GM19324 (cell line): ENCODE measurements around the gene ARPC2.

Source experiments
- ATAC-seq: cut with Tn5 transposase; IDR thresholded peaks from one replicate; pipeline ENCODE4 v1.9.1; 2021; ENCODE audit warnings: mild to moderate bottlenecking, moderate library complexity; ENCODE audit not compliant: unreplicated experiment, low FRiP score

ARPC2 gene

DNA sequence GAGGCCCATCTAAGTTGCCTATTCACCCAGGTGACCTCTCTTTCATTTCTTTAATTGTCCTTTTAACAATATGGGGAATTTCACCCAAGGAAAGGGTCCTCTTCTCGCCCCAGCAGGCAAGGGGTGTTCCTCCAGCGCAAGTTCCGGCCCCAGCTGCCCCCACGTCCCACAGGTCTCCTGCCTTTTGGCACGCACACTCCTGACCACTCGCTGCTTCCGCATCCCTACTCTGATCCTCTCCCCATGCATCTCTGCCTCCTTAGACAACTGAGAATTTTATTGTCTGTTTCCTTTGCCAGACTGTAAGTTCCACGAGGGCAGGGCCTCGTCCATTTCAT, 684 bp upstream of the ARPC2 start:
- no peak for ATAC-seq

DNA sequence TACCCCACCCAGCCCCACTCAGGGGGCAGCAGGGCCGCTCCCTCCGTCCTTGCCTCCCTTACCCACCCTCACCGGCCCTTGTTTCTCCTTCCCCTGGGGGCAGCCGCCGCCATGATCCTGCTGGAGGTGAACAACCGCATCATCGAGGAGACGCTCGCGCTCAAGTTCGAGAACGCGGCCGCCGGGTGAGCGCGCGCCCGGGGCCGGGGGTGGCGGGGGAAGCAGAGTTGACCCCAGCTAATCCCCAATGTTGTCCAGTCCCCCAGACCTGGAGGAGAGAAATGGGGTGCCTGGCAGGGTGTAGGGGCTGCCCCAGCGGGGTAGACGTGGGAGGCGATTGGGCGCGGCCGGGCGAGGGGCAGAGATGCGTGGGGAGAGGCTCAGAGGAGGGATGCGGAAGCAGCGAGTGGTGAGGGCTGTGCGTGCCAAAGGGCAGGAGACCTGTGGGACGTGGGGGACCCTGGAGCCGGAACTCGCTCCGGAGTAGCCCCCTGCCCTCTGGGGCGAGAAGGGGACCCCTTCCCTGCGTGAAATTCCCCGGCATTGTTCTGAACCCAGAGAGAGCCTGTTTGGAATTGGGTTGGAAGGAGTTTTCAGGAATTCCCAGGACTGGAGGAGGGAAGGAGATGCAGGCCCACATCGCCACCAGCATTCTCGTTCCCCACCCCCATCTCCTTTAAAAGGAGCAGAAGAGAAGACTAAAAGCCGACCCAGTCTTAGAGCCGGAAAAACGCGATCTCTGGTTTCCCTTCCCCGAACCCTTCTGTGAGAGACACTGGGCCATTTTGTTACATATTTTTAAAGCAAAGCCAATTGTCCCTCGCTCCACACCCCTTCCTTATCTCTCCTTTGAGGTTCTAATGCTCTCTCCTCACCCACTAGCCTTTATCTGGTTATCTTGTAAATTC, 625 bp downstream of the ARPC2 start:
- ATAC-seq: peak; percentile 29

DNA sequence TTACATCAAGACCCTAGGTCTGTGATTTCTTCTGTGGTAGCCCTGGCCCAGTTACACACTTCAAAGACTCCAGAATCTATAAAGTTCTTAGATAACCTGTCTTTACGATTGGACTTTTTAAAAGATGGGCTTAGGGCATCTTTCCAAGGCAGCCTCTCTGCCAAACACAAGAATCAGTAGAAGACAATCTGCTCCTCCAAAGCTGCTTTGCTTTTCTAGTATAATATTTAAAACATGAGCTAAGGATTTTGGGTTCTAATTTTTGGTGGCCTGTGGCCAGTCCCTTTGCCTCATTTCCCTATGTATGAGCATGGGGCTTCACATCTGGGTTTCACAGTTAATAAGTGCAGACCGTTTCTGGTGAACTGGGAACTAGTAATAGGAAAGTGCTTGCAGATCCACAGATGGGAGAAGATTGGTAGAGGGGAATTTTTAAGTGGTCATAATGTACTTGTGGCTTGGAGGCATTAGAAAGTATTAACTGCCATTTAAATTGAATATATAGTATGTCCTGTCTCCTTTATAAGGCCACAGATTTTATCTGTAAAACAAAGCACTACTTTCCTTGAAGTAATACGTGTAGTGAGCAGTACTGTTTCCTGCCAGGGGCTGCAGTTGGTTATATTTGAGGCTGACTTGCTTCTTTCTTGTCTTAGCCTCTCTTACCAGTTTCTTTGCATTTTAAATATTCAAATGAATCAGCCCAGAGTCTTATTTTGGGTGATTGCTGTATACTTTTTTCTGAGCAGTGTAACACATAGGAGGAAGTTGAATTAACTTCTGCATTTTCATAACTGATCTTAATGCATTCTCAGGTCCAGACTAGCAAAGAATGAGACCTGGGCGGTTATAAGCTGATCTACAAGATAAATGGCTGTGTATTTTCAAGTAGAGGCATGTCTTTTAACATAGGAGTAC, 1.5 kb downstream of the ARPC2 start:
- ATAC-seq: peak; percentile 38

DNA sequence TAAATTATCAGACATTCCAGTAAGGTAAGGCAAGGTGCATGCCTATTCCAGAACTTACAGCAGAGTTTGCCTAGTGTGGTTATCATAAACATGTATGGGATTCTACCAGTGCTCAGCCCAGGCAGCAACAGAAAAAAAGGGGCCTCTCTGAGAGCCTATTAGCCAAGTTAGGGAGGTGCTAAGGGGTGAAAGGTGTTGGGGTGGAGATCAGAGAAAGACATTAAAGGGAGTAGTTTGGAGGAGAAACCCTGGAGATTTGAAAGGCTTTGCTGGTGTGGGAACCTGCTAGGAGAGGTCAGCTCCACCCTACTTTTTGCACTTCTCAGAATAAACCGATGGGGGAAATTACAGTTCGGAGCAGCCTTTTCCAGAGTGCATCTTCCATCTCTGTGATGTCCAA, 2.9 kb downstream of the ARPC2 start:
- no peak for ATAC-seq

DNA sequence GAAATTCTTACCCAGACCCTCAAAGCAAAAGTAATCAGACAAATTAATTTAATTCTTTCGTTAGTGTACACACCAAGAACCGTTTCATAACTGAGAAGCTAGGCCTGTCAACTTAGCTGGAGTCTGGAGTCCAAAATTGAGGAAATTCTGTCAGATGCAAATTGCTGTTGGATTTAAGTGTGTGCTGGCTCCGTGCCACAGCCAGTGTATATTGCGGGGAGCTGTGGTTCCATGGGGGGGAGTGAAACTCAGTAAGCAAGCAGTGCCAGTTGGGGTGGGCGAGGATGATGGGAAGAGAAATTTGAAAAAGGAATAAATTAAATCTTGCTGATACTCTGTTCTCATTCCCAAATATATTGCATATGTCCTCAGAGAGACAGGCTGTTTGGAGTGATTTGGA, 4.0 kb downstream of the ARPC2 start:
- no peak for ATAC-seq

DNA sequence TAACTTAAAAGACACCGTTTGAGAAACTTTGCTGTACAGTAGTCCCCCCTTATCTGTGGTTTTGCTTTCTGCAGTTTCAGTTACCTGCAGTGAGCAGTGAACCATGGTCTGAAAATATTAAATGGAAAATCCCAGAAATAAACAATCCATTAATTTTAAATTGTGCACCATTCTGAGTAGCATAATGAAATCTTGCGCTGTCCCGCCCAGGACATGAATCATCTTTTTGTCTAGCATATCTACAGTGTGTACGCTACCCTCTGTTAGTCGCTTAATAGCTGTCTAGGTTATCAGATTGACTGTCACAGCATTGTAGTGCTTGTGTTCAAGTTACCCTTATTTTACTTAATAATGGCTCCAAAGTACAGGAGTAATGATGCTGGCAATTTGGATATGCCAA, 6.1 kb downstream of the ARPC2 start:
- no peak for ATAC-seq

DNA sequence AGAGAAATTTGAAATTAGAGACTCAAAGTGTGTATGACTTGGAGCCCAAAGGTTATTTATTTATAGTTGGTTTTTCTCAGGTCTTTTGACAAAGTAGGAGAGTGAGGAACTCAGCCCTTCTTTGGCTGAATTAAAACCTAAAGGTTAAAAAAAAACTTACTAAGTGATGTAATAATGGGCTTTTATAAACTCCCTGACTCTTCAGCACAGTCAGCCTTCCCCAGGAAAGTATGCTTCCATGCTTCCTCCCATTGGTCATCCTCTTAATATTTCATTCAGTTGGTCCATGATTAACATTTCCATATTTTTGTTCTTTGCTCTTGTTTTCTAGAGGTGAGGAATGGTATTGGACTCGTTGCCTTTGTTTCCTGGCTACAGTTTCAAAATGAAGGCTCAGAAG, 7.2 kb downstream of the ARPC2 start:
- ATAC-seq: no peak

DNA sequence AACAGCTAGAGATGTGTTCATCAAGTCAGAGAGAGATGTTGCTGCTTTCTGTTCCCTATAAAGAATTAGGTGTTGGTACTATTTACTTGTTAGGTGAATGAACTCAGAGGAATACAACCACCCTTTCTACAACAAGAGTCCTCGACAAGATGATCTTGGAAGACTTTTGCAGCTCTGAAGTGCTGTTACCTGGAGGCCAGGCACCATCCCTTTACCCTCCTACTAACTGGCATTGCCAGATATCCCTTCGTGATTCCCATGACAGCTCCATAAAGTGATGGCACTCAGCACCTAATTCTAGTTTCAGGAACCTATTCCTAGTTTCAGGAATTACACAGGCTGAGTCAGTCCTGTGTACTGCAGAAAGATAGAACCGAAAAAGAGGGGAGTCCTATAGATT, 9.9 kb downstream of the ARPC2 start:
- no peak for ATAC-seq

DNA sequence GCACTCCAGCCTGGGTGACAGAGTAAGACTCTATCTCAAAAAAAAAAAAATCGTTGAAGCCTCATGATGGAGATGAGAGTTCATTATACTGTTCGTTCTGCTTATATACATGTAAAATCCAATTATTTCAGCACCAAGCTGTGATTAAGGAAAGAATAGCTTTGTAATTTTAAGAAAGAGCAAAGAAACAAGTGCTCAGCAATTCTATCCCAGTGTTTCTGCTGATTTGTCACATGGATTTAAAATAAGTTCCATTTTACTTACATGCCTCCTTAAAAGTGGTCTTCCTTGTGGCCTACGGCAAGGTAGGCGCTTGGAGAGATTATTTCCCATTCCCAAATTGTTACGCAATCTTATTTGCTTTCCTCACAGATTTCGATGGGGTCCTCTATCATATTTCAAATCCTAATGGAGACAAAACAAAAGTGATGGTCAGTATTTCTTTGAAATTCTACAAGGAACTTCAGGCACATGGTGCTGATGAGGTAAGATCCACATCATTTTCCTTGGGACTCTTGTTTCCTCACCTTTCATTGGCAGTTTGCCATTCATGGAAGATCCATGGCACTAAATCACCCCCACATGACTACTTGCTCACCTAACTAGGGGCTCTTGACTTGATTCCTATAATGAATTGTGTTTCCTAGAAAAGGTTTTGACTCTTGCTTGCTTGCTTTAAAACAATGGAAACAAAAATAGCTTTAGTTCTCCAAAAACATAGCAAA, 11.5 kb downstream of the ARPC2 start:
- ATAC-seq: no peak

DNA sequence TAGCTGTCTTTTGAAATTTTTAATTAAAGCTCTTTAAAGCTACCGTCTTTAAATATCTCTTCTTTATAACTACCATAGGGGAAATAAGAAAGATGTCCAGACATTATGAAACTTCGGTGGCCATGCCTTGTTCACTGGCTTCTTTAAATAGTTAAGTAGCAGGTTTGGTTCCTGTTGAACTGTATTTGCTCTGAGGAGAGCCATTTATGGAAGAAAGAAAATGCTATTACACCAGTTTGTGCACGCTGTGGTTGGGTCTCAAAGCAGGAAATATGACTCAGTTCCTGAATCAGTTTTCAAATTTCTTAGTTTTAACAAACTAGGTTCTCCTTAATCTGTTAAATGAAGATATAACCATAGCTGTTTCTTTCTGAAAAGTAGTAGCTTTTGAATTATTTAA, 12.2 kb downstream of the ARPC2 start:
- peak; percentile 77 for ATAC-seq

DNA sequence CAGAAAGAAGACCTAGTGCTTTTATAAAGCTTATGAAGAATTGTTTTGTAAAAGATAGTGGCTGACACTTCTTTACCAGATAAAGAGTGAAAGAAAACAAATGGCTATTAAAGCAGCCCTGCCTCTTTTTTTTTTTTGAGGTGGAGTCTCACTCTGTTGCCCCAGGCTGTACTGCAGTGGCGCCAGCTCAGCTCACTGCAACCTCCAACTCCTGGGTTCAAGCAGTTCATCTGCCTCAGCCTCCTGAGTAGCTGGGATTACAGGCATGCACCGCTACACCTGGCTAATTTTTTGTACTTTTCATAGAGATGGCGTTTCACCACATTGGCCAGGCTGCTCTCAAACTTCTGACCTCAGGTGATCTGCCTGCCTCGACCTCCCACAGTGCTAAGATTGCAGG, 12.9 kb downstream of the ARPC2 start:
- ATAC-seq: no peak

DNA sequence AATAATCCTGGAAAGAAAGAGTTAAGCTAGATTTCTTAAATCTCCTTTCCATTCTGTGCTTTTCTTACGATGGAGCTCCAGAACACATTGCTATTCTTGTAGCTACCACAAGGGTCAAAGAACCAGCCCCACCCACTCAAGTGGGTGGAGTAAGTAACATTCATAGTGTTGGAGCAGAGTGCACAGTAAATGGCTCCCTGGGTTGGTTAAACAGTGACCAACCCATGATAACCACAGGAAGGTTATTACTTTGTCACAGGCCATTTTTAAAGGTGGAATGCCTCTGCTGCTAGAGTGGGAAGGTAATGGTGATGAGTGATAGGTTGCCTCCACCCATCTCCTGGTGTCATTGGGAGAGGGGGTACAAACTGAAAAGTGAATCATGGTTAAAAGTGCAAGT, 13.9 kb downstream of the ARPC2 start:
- no peak for ATAC-seq

DNA sequence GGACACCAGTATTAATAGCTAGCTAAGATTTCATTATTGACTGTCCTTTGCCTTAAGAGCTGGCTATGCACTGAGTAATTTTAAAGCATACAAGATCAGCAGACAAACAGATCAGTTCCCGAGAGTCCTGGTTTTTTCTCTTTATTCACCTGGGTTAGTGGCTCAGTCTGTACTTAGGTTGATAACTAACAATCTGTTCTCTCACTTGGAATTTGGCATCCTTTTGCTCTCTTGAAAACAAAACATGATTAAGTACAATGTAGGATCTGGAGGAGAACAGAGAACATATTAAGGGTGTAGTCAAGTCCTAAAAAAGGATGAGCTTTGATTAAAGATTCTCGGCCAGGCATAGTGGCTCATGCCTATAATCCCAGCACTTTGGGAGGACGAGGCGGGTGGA, 16.6 kb downstream of the ARPC2 start:
- ATAC-seq: no peak

DNA sequence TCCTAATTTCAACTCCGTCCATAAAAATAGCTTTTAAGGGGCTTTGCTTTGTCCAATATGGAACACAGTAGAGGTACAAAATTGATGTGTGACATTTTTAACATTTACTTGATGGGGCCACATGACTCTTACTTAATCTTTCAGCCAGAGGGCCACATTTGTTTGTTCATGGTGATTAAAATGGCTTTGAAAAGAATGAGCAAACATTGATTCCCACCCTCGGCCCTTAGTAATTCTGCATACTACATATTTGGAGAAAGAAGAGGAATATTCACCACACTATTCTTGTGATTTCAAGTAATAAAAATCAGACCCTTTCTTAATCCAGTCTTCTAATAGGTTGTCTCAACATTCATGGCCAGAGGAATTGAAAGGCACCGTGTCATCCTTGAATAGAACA, 17.5 kb downstream of the ARPC2 start:
- ATAC-seq: no peak

DNA sequence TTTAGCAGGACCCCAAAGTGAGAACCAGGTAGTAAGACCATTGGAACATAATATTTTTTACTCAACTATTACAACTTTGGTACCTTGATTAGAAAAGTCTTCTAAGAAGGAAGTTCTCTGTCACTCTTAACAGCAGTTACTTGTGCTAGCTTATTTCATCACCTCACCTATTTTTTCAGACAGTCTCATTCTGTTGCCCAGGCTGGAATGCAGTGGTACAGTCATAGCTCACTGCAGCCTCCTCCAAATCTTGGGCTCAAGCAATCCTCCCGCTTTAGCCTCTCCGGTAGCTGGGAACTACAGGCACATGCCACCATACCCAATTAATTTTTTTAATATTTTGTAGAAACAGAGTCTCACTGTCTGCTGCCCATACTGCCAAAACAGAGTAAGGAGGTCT, 18.0 kb downstream of the ARPC2 start:
- ATAC-seq: no peak

DNA sequence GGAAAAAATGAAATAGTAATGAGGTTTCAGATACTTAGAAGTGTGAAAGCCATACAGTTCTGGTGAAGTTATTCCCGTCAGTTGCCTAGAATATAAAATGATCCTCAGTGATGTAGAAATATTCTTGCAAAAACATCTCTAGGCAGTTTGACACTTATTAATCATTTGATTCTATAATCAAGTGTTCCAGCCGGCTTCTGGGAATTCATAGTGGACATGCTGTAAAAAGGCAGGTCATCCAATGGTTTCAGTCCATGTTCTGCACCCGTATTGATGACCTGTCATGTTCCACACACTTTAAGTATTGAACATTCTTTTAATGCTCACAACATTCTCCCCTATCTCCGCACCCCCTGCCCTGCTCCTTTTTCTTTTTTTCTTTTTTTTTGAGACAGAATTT, 19.8 kb downstream of the ARPC2 start:
- no peak for ATAC-seq

DNA sequence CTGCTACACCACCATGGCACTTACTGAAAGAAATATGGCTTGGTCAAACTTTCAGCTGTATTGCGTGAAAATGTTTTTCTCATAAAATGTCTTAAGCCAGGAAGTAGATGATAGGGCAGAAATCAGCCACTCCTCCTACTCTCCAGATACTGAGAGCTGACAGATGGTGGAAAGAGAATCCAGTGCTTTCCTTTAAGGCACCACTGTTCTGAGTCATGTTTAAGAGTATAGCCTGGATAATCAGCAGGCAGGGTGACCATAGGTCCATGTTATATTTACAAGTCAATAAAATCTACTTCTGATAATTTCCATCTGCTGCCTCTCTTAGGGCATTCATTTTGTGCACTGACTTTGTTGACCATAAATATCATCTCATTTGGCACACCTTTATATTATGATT, 21.9 kb downstream of the ARPC2 start:
- no peak for ATAC-seq

DNA sequence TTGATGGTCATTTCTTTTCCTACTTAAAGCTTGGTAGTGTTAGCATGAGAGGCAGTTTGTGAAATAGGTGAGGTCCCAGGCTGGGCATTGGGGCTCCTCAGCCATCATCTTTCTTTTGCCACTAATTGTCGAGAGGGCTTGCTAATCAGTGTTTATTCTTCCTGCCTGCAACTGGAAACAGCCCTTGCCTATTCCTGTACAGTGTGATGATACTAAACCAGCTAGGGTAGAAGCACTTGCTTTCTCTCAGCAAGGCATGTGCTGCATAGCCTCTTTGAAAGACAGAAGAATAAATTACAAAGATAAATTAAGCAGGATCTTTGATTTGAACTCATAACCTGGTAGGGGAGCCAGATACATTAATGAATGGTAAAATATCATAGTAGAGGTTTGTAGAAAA, 27.2 kb downstream of the ARPC2 start:
- ATAC-seq: no peak

DNA sequence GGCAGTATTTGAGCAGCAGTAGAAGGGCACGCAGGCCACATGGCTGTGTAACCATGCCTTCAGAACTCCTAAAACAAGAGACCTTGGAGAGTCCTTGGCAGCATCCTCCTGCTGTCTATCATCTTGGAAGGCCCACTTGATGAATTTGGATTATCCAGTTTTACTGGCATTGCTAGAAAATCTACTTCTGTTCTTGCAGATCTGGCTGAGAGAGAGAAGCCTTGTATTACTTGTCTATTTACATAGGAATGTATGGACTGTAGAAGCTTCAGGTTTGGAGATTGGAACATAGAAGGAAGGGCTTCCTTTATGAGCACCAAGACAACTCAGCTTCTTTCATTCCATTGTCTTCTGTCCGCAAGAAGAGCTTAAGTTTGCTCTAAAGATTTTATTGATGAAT, 27.7 kb downstream of the ARPC2 start:
- no peak for ATAC-seq

DNA sequence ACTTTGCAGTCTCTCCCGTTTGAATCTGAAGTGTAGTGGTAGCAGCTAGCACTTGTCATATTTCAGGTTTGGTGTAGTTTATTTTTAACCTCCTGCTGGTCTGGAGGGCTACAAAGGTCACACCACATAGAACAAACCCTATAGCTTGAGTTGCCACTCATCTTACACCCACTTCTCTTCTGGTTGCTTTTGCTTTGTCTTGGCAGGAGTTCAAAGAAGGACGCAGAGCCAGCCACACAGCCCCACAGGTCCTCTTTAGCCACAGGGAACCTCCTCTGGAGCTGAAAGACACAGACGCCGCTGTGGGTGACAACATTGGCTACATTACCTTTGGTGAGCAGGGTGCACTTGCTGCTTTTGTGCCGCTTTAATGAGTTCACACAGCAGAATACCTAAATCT, 28.2 kb downstream of the ARPC2 start:
- no peak for ATAC-seq

DNA sequence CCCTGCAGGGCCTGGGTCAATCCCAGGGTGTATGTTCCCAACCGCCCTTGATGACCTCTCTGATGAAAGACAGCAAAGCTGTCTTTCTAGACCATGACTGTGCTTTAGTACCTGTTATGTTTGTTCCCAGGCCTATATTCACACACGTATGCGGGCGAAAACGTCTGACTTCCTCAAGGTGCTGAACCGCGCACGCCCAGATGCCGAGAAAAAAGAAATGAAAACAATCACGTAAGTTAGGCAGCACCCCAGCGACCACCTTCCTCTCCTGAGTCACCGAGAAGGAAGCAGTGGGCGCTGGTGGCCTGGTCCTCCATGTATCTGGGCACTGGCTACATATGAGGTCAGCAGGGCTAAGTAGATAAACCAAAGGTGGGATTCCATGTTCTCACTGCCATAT, 32.7 kb downstream of the ARPC2 start:
- no peak for ATAC-seq
